HEK293 (cell line): Measurements from ENCODE around the gene POU2F2.

Experiments
- CTCF ChIA-PET: fragments of 350-600 bp; formaldehyde crosslinking; extraction: SDS; loops from one replicate; lab custom pipeline; 2021; ENCODE audit warnings: antibody characterized with exemption; lab: Yijun Ruan, JAX
- POLR2A ChIA-PET: fragments of 300-600 bp; formaldehyde crosslinking; extraction: SDS; loops from one replicate; lab custom pipeline; 2020; ENCODE audit warnings: antibody characterized with exemption, inconsistent platforms; lab: Yijun Ruan, JAX
- H3K27ac ChIP-seq: fragments of 200-500 bp; sonication (Bioruptor generic); 2 replicates; pipeline ENCODE4 v1.5.1; 2014; ENCODE audit warnings: low read depth, low read length, control low read depth, inconsistent platforms; ENCODE audit errors: extremely low read depth
- H3K36me3 ChIP-seq, 2 experiments: fragments of 200-500 bp in 1 of 2; sonication (Bioruptor generic) in 1 of 2; 1 replicate in 1 of 2; 2 replicates in 1 of 2; pipeline ENCODE4 v1.5.1; 2014 to 2017; ENCODE audit warnings: inconsistent platforms in 2 of 2, low read length in 2 of 2; ENCODE audit not compliant: control insufficient read depth in 2 of 2, insufficient read depth in 1 of 2
- H3K4me1 ChIP-seq: fragments of 200-500 bp; sonication (Bioruptor generic); 2 replicates; pipeline ENCODE4 v1.5.1; 2014; ENCODE audit warnings: mild to moderate bottlenecking, low read length, inconsistent platforms; ENCODE audit not compliant: control insufficient read depth, insufficient read depth
- H3K4me3 ChIP-seq: 2 replicates; pipeline ENCODE4 v1.5.1; 2011; ENCODE audit warnings: low read depth, mild to moderate bottlenecking, control low read depth, low read length, moderate library complexity
- H3K9me3 ChIP-seq: fragments of 200-500 bp; sonication (Bioruptor generic); 2 replicates; pipeline ENCODE4 v1.5.1; 2014; ENCODE audit warnings: low read depth, low read length, inconsistent platforms; ENCODE audit not compliant: control insufficient read depth, insufficient read depth
- CTCF ChIP-seq: fragments of 450-650 bp; formaldehyde crosslinking; IDR thresholded peaks from 2 replicates; pipeline ENCODE4 v1.5.1; 2016; ENCODE audit warnings: missing biosample characterization, missing genetic modification characterization
- GFI1B ChIP-seq: fragments of 450-650 bp; formaldehyde crosslinking; IDR thresholded peaks from 2 replicates; pipeline ENCODE4 v1.5.1; 2016; ENCODE audit warnings: missing biosample characterization, missing genetic modification characterization
- GLI4 ChIP-seq: fragments of 450-650 bp; formaldehyde crosslinking; IDR thresholded peaks from 2 replicates; pipeline ENCODE4 v1.5.1; 2016; ENCODE audit warnings: missing biosample characterization, missing genetic modification characterization
- REST ChIP-seq: fragments of 450-650 bp; formaldehyde crosslinking; IDR thresholded peaks from 2 replicates; pipeline ENCODE4 v1.5.1; 2016; ENCODE audit warnings: missing biosample characterization, missing genetic modification characterization
- SP2 ChIP-seq: fragments of 450-650 bp; formaldehyde crosslinking; IDR thresholded peaks from 2 replicates; pipeline ENCODE4 v1.5.1; 2016; ENCODE audit warnings: missing biosample characterization, missing genetic modification characterization
- ZBTB6 ChIP-seq: fragments of 450-650 bp; formaldehyde crosslinking; IDR thresholded peaks from 2 replicates; pipeline ENCODE4 v1.5.1; 2017; ENCODE audit warnings: missing biosample characterization, missing genetic modification characterization
- ZFHX2 ChIP-seq: fragments of 450-650 bp; formaldehyde crosslinking; conservative IDR thresholded peaks from 2 replicates; pipeline ENCODE4 v1.5.1; 2016; ENCODE audit warnings: missing biosample characterization, missing genetic modification characterization
- ZNF23 ChIP-seq: fragments of 450-650 bp; formaldehyde crosslinking; IDR thresholded peaks from 2 replicates; pipeline ENCODE4 v1.5.1; 2016; ENCODE audit warnings: missing biosample characterization, missing genetic modification characterization, borderline replicate concordance
- ZNF292 ChIP-seq: fragments of 450-650 bp; formaldehyde crosslinking; IDR thresholded peaks from 2 replicates; pipeline ENCODE4 v1.5.1; 2016; ENCODE audit warnings: low read depth, missing biosample characterization, missing genetic modification characterization, borderline replicate concordance
- ZNF324 ChIP-seq: fragments of 450-650 bp; formaldehyde crosslinking; IDR thresholded peaks from 2 replicates; pipeline ENCODE4 v1.5.1; 2016; ENCODE audit warnings: missing biosample characterization, missing genetic modification characterization
- ZNF350 ChIP-seq: fragments of 450-650 bp; formaldehyde crosslinking; IDR thresholded peaks from 2 replicates; pipeline ENCODE4 v1.5.0; 2017; ENCODE audit warnings: missing biosample characterization, mild to moderate bottlenecking, missing genetic modification characterization
- ZNF624 ChIP-seq: fragments of 450-650 bp; formaldehyde crosslinking; IDR thresholded peaks from 2 replicates; pipeline ENCODE4 v1.5.1; 2017; ENCODE audit warnings: missing biosample characterization, missing genetic modification characterization
- ZNF692 ChIP-seq: fragments of 450-650 bp; formaldehyde crosslinking; IDR thresholded peaks from 2 replicates; pipeline ENCODE4 v1.5.1; 2016; ENCODE audit warnings: missing biosample characterization, missing genetic modification characterization

Gene POU2F2

GRCh38 chr19:42165146-42165545 is 32.9 kb upstream of the POU2F2 start:
- H3K9me3 ChIP-seq, result no peaks in the 10 kb centered on the region
- H3K36me3 ChIP-seq, result no peaks in the 10 kb centered on the region
- no peak overlapping the region for H3K27ac ChIP-seq
- TF ChIP-seq ZNF23 (no peak), ZFHX2 (tag by site-specific recombination) (0 out of 2 replicates have a peak, but pooled peaks have one; percentile 9), GFI1B (no peak)
- no peak overlapping the region for H3K4me3 ChIP-seq
- CTCF ChIA-PET, result interaction anchor here (0.5 to 2.9 kb wide), 15 partner anchors 12 to 275 kb away, joined by 3 to 25 read pairs (median 4); partner anchors contain the start of gene POU2F2
- H3K4me1 ChIP-seq, result no peaks in the 10 kb centered on the region
- POLR2A ChIA-PET, result interaction anchor here (0.5 to 0.7 kb wide), 4 partner anchors 10 to 491 kb away, joined by 3 to 4 read pairs (median 4); no protein-coding TSS in a partner anchor

- H3K27ac ChIP-seq, result no peak overlapping the region
- no peak for TF ChIP-seq REST (tag by site-specific recombination)
- TF ChIP-seq GLI4 (tag by site-specific recombination), result no peak
- TF ChIP-seq ZBTB6, result no peak
- TF ChIP-seq ZNF350 (tag by site-specific recombination), result no peak
- no peak for TF ChIP-seq ZNF324 (tag by site-specific recombination)
- TF ChIP-seq CTCF (tag by site-specific recombination), result no peak
- no peak for TF ChIP-seq ZNF692
- no peak for TF ChIP-seq SP2 (tag by site-specific recombination)
- no peak for TF ChIP-seq ZNF624 (tag by site-specific recombination)
- TF ChIP-seq ZNF292 (tag by site-specific recombination), result no peak
- no peaks in the 10 kb centered on the region for H3K36me3 ChIP-seq
- no peak overlapping the region for H3K4me3 ChIP-seq
- H3K9me3 ChIP-seq, result no peaks in the 10 kb centered on the region
- no peaks in the 10 kb centered on the region for H3K4me1 ChIP-seq
- CTCF ChIA-PET, result interaction anchor here (0.6 to 0.7 kb wide), 2 partner anchors 23 to 225 kb away, joined by 3 to 5 read pairs; no protein-coding TSS in a partner anchor
- POLR2A ChIA-PET, result no interaction called here
Measured at GRCh38 chr19:42161616-42162263, 29.5 kb upstream of the POU2F2 start.
